Psoas muscle (tissue), 8 donors: Measurements from ENCODE around the gene SLC38A1. TPM values are rescaled to one million over a fixed set of nuclear protein-coding genes. Genes with fewer than 3 reads are reported as not detected.

Source experiments
- ATAC-seq, 4 donors: fragments of 200-7000 bp; cut with Tn5 transposase; one replicate each; pipeline ENCODE4 v1.9.1; 2020; ENCODE audit warnings: moderate library complexity in 3 of 4, mild to moderate bottlenecking in 2 of 4
- DNase-seq, 2 donors: peaks; one replicate each; pipeline ENCODE4 v3.0.0-alpha.2; 2020
- H3K27ac ChIP-seq: fragments of 200-600 bp; one replicate; pipeline ENCODE4 v1.8.0; 2022
- H3K27me3 ChIP-seq, 3 donors: fragments of 200-600 bp in 1 of 3; one replicate each; pipeline versions ENCODE4 v1.6.1 to v1.8.0; 2013 to 2022; ENCODE audit warnings: low read length in 2 of 3, mild to moderate bottlenecking in 2 of 3, moderate library complexity in 1 of 3; ENCODE audit not compliant: insufficient read depth in 3 of 3
- H3K36me3 ChIP-seq, 2 donors: fragments of 200-600 bp in 1 of 2; one replicate each; pipeline versions ENCODE4 v1.6.1 to v1.8.0; 2013 to 2022; ENCODE audit warnings: low read depth in 1 of 2, mild to moderate bottlenecking in 1 of 2, moderate library complexity in 1 of 2; ENCODE audit not compliant: insufficient read depth in 1 of 2
- H3K4me1 ChIP-seq: fragments of 200-600 bp; one replicate; pipeline ENCODE4 v1.8.0; 2022
- H3K4me3 ChIP-seq: fragments of 200-600 bp; one replicate; pipeline ENCODE4 v1.8.0; 2022; ENCODE audit warnings: mild to moderate bottlenecking
- H3K9me3 ChIP-seq: fragments of 200-600 bp; one replicate; pipeline ENCODE4 v1.8.0; 2022
- CTCF ChIP-seq: fragments of 200-600 bp; IDR thresholded peaks from one replicate; pipeline ENCODE4 v1.8.0; 2022; ENCODE audit warnings: antibody characterized with exemption
- WGBS, 3 donors: extraction: QIAGEN DNeasy Blood & Tissue Kit; methylation state at CpG; one replicate each; pipeline versions ENCODE4 v1.1.6 to v1.1.7; 2013; 5-methylcytosine and 5-hydroxymethylcytosine counted together
- intact Hi-C, 2 donors: fragments of 100-400 bp; cut with DNase I; formaldehyde crosslinking; loops; one replicate each; pipeline versions ENCODE4 v1.11.0 to v1.14.2; 2022
- polyA plus RNA-seq, 3 donors: library from polyadenylated mRNA; stranded (reverse); fragments of 200-250 nt; gene quantifications; one replicate each; pipeline ENCODE4 v1.2.3, GENCODE V29; 2013
- total RNA-seq, 4 donors: library from RNA; stranded (reverse); fragmentation: NEBNext Ultra II Directional in 2 of 4; extraction: Animal tissue kit (Norgen Biotek cat#: 25700) in 2 of 4; gene quantifications; one replicate each; pipeline versions ENCODE4 v1.2.1 to v1.2.4, GENCODE V29; 2021 to 2023
- donor health status: healthy with polysubstance abuse.
- donor health status: DM: no; HTN: no; CAD: no; lungs with moderate emphysema.
- donor health status: Bipolar disorder and iron deficiency.
- donor health status: healthy.
- donor health status: DM: yes; HTN: yes; CAD: no.
- donor health status: DM: no; HTN: no; CAD: no.
- donor health status: DM: no; HTN: no; CAD: no.
- donor health status: DM: yes; HTN: yes; CAD: no.

The SLC38A1 gene
- total and polyA plus RNA-seq, 7 donors, result 17.3 to 338 (median 50.6) TPM

GRCh38 chr12:46217541-46218321 is 51.1 kb downstream of the SLC38A1 start:
- no peak overlapping the region for H3K4me3 ChIP-seq
- H3K27ac ChIP-seq, result no peak overlapping the region
- 59 to 65% (median 63%) methylated on average over 6 of the region's 6 CpGs for WGBS, 3 donors
- H3K9me3 ChIP-seq, result no peaks in the 10 kb centered on the region
- no peak for DNase-seq
- intact Hi-C loops, result no loop called here
- peaks cover 0 to 7% of the 10 kb centered on the region in 2 donors for H3K36me3 ChIP-seq
- no peak for TF ChIP-seq CTCF
- peaks cover 10% of the 10 kb centered on the region for H3K4me1 ChIP-seq
- H3K27me3 ChIP-seq, result no peaks in the 10 kb centered on the region
- no peak for ATAC-seq

GRCh38 chr12:46214668-46215436 is 54.0 kb downstream of the SLC38A1 start:
- no peaks in the 10 kb centered on the region for H3K9me3 ChIP-seq
- H3K4me3 ChIP-seq, result no peak overlapping the region
- H3K27ac ChIP-seq, result no peak overlapping the region
- H3K27me3 ChIP-seq, result no peaks in the 10 kb centered on the region
- intact Hi-C loops, result loop anchor here in 1 of 2 donors (5.0 kb wide), 1 partner anchor 47 kb away; no protein-coding TSS in a partner anchor
- ATAC-seq, result no peak
- H3K4me1 ChIP-seq, result no peaks in the 10 kb centered on the region
- no peak for TF ChIP-seq CTCF
- 66 to 75% (median 71%) methylated on average over 7 of the region's 7 CpGs for WGBS, 3 donors
- no peak for DNase-seq
- peaks cover 0 to 3% of the 10 kb centered on the region in 2 donors for H3K36me3 ChIP-seq

GRCh38 chr12:46212108-46212982 is 56.5 kb downstream of the SLC38A1 start:
- no peaks in the 10 kb centered on the region for H3K27me3 ChIP-seq
- DNase-seq (no peak), ATAC-seq (no peak)
- TF ChIP-seq CTCF, result no peak
- H3K9me3 ChIP-seq, result no peaks in the 10 kb centered on the region
- intact Hi-C loops, result loop anchor here in 1 of 2 donors (5.0 kb wide), 1 partner anchor 50 kb away; no protein-coding TSS in a partner anchor
- no peak overlapping the region for H3K27ac ChIP-seq
- WGBS, 3 donors, result 74 to 86% (median 82%) methylated on average over 4 of the region's 4 CpGs
- H3K4me1 ChIP-seq, result peaks cover 11% of the 10 kb centered on the region
- no peaks in the 10 kb centered on the region for H3K36me3 ChIP-seq
- no peak overlapping the region for H3K4me3 ChIP-seq

- H3K9me3 ChIP-seq, result no peaks in the 10 kb centered on the region
- peaks cover 11% of the 10 kb centered on the region for H3K4me1 ChIP-seq
- WGBS, 3 donors, result 92 to 97% (median 96%) methylated on average over 6 of the region's 6 CpGs
- intact Hi-C loops, result loop anchor here in 1 of 2 donors (5.0 kb wide), 1 partner anchor 51 kb away; no protein-coding TSS in a partner anchor
- peak in 2 of 4 donors; percentile 36 to 44 for ATAC-seq
- no peak overlapping the region for H3K27ac ChIP-seq
- TF ChIP-seq CTCF, result no peak
- no peak overlapping the region for H3K4me3 ChIP-seq
- H3K27me3 ChIP-seq, result no peaks in the 10 kb centered on the region
- DNase-seq, result no peak
- no peaks in the 10 kb centered on the region for H3K36me3 ChIP-seq
These were observed 57.9 kb downstream of the SLC38A1 start for GRCh38 chr12:46210873-46211439.
